K562 (cell line): ENCODE data around the gene POP5. TPM values are rescaled to one million over a fixed set of nuclear protein-coding genes. Genes with fewer than 3 reads are reported as not detected.

ENCODE experiments used
- CHD7 ChIP-seq: fragments of 200-600 bp; sonication (generic); IDR thresholded peaks from one replicate; pipeline ENCODE4 v1.6.1; 2012; ENCODE audit warnings: mild to moderate bottlenecking, low read depth, low read length, inconsistent platforms
- LEF1 ChIP-seq: fragments of 450-650 bp; IDR thresholded peaks from 2 replicates; pipeline ENCODE4 v1.6.1; 2016; ENCODE audit warnings: mild to moderate bottlenecking
- MYNN ChIP-seq, 2 experiments: sonication (generic); formaldehyde crosslinking in 1 of 2; IDR thresholded peaks; 2 replicates each; pipeline versions ENCODE4 v1.5.0 to v1.6.1; 2016 to 2020; ENCODE audit warnings: antibody characterized with exemption in 1 of 2, missing genetic modification reagents in 1 of 2
- PHF20 ChIP-seq: fragments of 450-650 bp; IDR thresholded peaks from 2 replicates; pipeline ENCODE4 v1.6.1; 2018; ENCODE audit not compliant: partially characterized antibody
- ZNF507 ChIP-seq: conservative IDR thresholded peaks from 2 replicates; pipeline ENCODE4 v1.6.1; 2017; ENCODE audit warnings: missing genetic modification characterization, missing compliant biosample characterization
- polyA plus RNA-seq, 8 experiments: library from polyadenylated mRNA; depleted of rRNA in 4 of 8; stranded (reverse) in 5 of 8; unstranded in 3 of 8; fragments of >200 nt; fragmentation: Nextera tagmentation in 2 of 8; fragmentation: Illumina TruSeq in 1 of 8; extraction: Ambion mirVana in 2 of 8; extraction: Trizol in 1 of 8; gene quantifications; 2 replicates each; pipeline versions ENCODE4 v1.2.1 to v1.2.3, GENCODE V29; 2011 to 2014; ENCODE audit warnings: inconsistent platforms in 1 of 8, missing spikeins in 1 of 8
- total RNA-seq, 7 experiments: library from RNA; depleted of rRNA in 6 of 7; stranded (reverse); fragments of >200 nt in 6 of 7; fragmentation: Illumina TruSeq in 2 of 7; extraction: Trizol in 2 of 7; gene quantifications; 2 replicates each; pipeline versions ENCODE4 v1.2.1 to v1.2.3, GENCODE V29; 2011 to 2021; ENCODE audit warnings: low replicate concordance in 1 of 7

The POP5 gene
- total and polyA plus RNA-seq, 9 of the 15 experiments (the other 6 are each of a cell fraction or from before 2014, with no cell fraction given) = 57.5 to 253 (median 73.8) TPM

- no peak for TF ChIP-seq CHD7
- peak; percentile 71 for TF ChIP-seq MYNN (IDR thresholded peaks at IDR 0.05)
- no peak for TF ChIP-seq MYNN (CRISPR knock-in tag; IDR thresholded peaks at IDR 0.05)
- TF ChIP-seq PHF20 = no peak
- TF ChIP-seq LEF1 = peak; percentile 96
- TF ChIP-seq ZNF507 (tag) = no peak
Measured at GRCh38 chr12:120540445-120540844, 40.8 kb downstream of the POP5 start (continued).
